ENCODE measurements around the gene MAPKBP1. TPM values are rescaled to one million over a fixed set of nuclear protein-coding genes. Genes with fewer than 3 reads are reported as not detected.

Gene MAPKBP1
- total RNA-seq, 2 experiments from 2014 or later, result 14.5 to 17.4 TPM

DNA sequence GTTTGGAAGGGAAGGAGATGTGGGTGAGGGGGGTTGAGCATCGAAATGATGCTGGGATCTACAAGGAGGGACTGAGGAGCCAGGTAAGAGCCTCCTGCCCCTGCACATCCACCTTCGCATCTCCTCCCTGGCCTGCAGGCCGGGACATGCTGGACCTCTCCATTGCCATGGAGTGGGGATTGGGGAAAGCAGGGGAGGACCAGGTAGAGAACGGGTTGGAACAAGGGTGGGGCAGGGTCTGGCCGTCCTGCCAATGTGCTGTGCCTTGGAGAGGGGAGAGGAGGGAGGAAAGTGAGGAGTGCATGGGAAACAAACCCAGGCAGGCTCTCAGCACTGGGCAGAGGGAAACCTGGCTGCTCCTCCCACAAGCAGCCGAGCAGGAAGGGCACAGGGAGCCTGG is 74.9 kb downstream of the MAPKBP1 start:
- H3K9me2 ChIP-seq (ENCODE audit: insufficient read depth, low read length), result no peaks in the 10 kb centered on the region
- H3K4me1 ChIP-seq (ENCODE audit: insufficient read depth, low read length, poor library complexity, severe bottlenecking), result no peaks in the 10 kb centered on the region
- POLR2A ChIA-PET, result no interaction called here
- H3K79me2 ChIP-seq (ENCODE audit: insufficient read depth, low read depth, low read length), result no peaks in the 10 kb centered on the region
- no peaks in the 10 kb centered on the region for H3K9me3 ChIP-seq (ENCODE audit: low read length)
- DNase-seq (ENCODE audit: low spot score), result no peak
- no peak overlapping the region for H2AFZ ChIP-seq (ENCODE audit: low read length)
- TF ChIP-seq, protein P1, sequence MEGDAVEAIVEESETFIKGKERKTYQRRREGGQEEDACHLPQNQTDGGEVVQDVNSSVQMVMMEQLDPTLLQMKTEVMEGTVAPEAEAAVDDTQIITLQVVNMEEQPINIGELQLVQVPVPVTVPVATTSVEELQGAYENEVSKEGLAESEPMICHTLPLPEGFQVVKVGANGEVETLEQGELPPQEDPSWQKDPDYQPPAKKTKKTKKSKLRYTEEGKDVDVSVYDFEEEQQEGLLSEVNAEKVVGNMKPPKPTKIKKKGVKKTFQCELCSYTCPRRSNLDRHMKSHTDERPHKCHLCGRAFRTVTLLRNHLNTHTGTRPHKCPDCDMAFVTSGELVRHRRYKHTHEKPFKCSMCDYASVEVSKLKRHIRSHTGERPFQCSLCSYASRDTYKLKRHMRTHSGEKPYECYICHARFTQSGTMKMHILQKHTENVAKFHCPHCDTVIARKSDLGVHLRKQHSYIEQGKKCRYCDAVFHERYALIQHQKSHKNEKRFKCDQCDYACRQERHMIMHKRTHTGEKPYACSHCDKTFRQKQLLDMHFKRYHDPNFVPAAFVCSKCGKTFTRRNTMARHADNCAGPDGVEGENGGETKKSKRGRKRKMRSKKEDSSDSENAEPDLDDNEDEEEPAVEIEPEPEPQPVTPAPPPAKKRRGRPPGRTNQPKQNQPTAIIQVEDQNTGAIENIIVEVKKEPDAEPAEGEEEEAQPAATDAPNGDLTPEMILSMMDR (conservative IDR thresholded peaks at IDR 0.05; ENCODE audit: low read length), result no peak
- no peak for TF ChIP-seq EZH2phosphoT487 (IDR thresholded peaks at IDR 0.05; ENCODE audit: borderline replicate concordance, low read depth, low read length)
- CTCF ChIA-PET (ENCODE audit: unreplicated experiment), result no interaction called here
- H3K4me3 ChIP-seq (ENCODE audit: low read depth, low read length, poor library complexity, severe bottlenecking), result no peak overlapping the region
- intact Hi-C loops (cut with micrococcal nuclease; ENCODE audit: unreplicated experiment), result no loop called here
- no peaks in the 10 kb centered on the region for H3K36me3 ChIP-seq (ENCODE audit: insufficient read depth, low read length)
- H3K27ac ChIP-seq (ENCODE audit: low read depth, low read length, poor library complexity, severe bottlenecking), result no peak overlapping the region
- H3K4me2 ChIP-seq (ENCODE audit: low read length), result no peak overlapping the region
- no TSS peak for BruUV-seq (replicated peaks)
- no peaks in the 10 kb centered on the region for H4K20me1 ChIP-seq (ENCODE audit: insufficient read depth, low read length)

DNA sequence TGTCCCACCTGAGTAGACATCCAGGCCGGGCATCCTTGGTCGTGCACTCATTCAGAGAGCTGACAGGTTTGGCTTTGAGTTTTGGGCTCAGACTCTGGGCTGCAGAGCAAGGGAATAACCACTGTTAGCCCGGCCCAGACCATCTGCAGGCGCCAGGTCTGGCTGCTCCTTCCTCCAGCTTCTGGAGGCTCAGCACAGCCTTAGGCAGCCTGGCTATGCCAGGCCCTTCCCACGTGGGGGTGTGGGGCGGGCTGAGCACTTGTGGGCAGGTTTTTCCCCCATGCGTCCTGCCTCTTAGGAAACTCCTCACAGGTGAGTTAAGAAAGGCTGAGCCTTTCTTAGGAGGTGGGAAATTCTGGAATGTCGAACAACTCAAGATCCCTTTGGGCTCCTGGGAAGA is 75.6 kb downstream of the MAPKBP1 start:
- no peaks in the 10 kb centered on the region for H3K79me2 ChIP-seq (ENCODE audit: insufficient read depth, low read depth, low read length)
- intact Hi-C loops (cut with micrococcal nuclease; ENCODE audit: unreplicated experiment), result no loop called here
- no peaks in the 10 kb centered on the region for H3K9me2 ChIP-seq (ENCODE audit: insufficient read depth, low read length)
- H3K27ac ChIP-seq (ENCODE audit: low read depth, low read length, poor library complexity, severe bottlenecking), result no peak overlapping the region
- H3K4me3 ChIP-seq (ENCODE audit: low read depth, low read length, poor library complexity, severe bottlenecking), result no peak overlapping the region
- H3K4me1 ChIP-seq (ENCODE audit: insufficient read depth, low read length, poor library complexity, severe bottlenecking), result no peaks in the 10 kb centered on the region
- TF ChIP-seq EZH2phosphoT487 (IDR thresholded peaks at IDR 0.05; ENCODE audit: borderline replicate concordance, low read depth, low read length), result no peak
- TF ChIP-seq, protein P1 (conservative IDR thresholded peaks at IDR 0.05; ENCODE audit: low read length), result no peak
- DNase-seq (ENCODE audit: low spot score), result no peak
- no peaks in the 10 kb centered on the region for H3K36me3 ChIP-seq (ENCODE audit: insufficient read depth, low read length)
- no peaks in the 10 kb centered on the region for H3K9me3 ChIP-seq (ENCODE audit: low read length)
- no peak overlapping the region for H3K4me2 ChIP-seq (ENCODE audit: low read length)
- POLR2A ChIA-PET, result interaction anchor here (0.6 kb wide), 1 partner anchor 230 kb away, joined by 4 read pairs; no protein-coding TSS in a partner anchor
- no peaks in the 10 kb centered on the region for H4K20me1 ChIP-seq (ENCODE audit: insufficient read depth, low read length)
- CTCF ChIA-PET (ENCODE audit: unreplicated experiment), result no interaction called here
- no peak overlapping the region for H2AFZ ChIP-seq (ENCODE audit: low read length)
- no TSS peak for BruUV-seq (replicated peaks)

DNA sequence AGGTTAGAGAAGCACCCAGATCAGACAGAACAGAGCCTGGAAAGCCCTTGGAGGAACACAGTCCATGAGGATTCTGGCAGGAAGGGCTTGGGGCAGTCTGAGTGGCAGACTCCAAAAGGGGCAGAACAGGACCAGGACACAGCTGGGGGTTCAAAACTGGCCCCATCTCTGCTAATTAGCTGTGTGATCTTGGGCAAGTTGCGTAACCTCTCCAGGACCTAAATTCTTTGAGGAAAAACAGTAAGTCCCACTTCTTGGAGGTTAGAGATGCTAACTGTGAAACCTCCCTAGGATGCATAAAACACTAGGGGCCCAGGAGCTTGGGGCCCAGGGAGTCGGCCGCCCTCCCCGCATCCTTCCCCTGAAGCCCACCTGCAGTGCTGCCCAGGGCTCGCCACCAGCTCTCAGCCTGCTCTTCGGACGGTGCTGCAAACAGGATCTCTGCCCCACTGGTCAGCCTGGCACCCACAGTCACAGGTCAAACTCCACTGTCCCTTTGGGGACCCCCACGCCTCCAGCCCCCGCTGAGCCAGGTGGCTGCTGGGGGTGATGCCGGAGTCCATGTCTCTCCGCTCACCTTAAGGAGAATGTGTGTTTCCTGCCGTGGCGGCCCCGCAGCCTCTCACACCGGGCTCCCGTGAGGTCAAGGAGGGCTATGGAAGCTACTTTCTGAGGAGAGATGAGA is 76.3 kb downstream of the MAPKBP1 start:
- H3K79me2 ChIP-seq (ENCODE audit: insufficient read depth, low read depth, low read length), result no peaks in the 10 kb centered on the region
- no TSS peak for BruUV-seq (replicated peaks)
- no peaks in the 10 kb centered on the region for H3K9me3 ChIP-seq (ENCODE audit: low read length)
- POLR2A ChIA-PET, result interaction anchor here (0.6 kb wide), 1 partner anchor 230 kb away, joined by 4 read pairs; no protein-coding TSS in a partner anchor
- no peaks in the 10 kb centered on the region for H3K36me3 ChIP-seq (ENCODE audit: insufficient read depth, low read length)
- no peak overlapping the region for H3K27ac ChIP-seq (ENCODE audit: low read depth, low read length, poor library complexity, severe bottlenecking)
- H2AFZ ChIP-seq (ENCODE audit: low read length), result no peak overlapping the region
- DNase-seq (ENCODE audit: low spot score), result no peak
- intact Hi-C loops (cut with micrococcal nuclease; ENCODE audit: unreplicated experiment), result no loop called here
- CTCF ChIA-PET (ENCODE audit: unreplicated experiment), result no interaction called here
- no peaks in the 10 kb centered on the region for H4K20me1 ChIP-seq (ENCODE audit: insufficient read depth, low read length)
- no peak for TF ChIP-seq EZH2phosphoT487 (IDR thresholded peaks at IDR 0.05; ENCODE audit: borderline replicate concordance, low read depth, low read length)
- TF ChIP-seq, protein P1 (conservative IDR thresholded peaks at IDR 0.05; ENCODE audit: low read length), result no peak
- no peaks in the 10 kb centered on the region for H3K9me2 ChIP-seq (ENCODE audit: insufficient read depth, low read length)
- H3K4me2 ChIP-seq (ENCODE audit: low read length), result no peak overlapping the region
- H3K4me1 ChIP-seq (ENCODE audit: insufficient read depth, low read length, poor library complexity, severe bottlenecking), result no peaks in the 10 kb centered on the region
- H3K4me3 ChIP-seq (ENCODE audit: low read depth, low read length, poor library complexity, severe bottlenecking), result no peak overlapping the region
